Neural cell (in vitro differentiated cells): ENCODE data around the gene FHIT. TPM values are rescaled to one million over a fixed set of nuclear protein-coding genes. Genes with fewer than 3 reads are reported as not detected.
A peak's percentile ranks its signal among the peaks of the same experiment; 100 is the strongest.

ENCODE experiments used
- H2AFZ ChIP-seq: fragments of 200-600, 300-800 bp; sonication (generic), shearing (Covaris generic); 2 replicates; pipeline ENCODE4 v1.6.0; 2014; ENCODE audit warnings: low read depth, mild to moderate bottlenecking, antibody characterized with exemption, low read length, moderate library complexity
- H3F3A ChIP-seq: fragments of 200-600 bp; shearing (Covaris generic); 2 replicates; pipeline ENCODE4 v1.6.1; 2016; ENCODE audit warnings: mild to moderate bottlenecking, moderate library complexity, mixed read lengths, antibody characterized with exemption, low read length; ENCODE audit not compliant: insufficient read depth, poor library complexity, severe bottlenecking
- H3K27ac ChIP-seq: fragments of 200-600, 300-800 bp; sonication (generic), shearing (Covaris generic); 2 replicates; pipeline ENCODE4 v1.5.1; 2014; ENCODE audit warnings: mild to moderate bottlenecking, low read length, moderate library complexity
- H3K27me3 ChIP-seq: fragments of 300-800, 200-600 bp; sonication (generic), shearing (Covaris generic); 2 replicates; pipeline ENCODE4 v1.6.0; 2014; ENCODE audit warnings: mild to moderate bottlenecking, low read depth, low read length, moderate library complexity; ENCODE audit not compliant: insufficient read depth
- H3K36me3 ChIP-seq: fragments of 300-800, 200-600 bp; sonication (generic), shearing (Covaris generic); 2 replicates; pipeline ENCODE4 v1.5.1; 2014; ENCODE audit warnings: mild to moderate bottlenecking, antibody characterized with exemption, low read length, moderate library complexity; ENCODE audit not compliant: insufficient read depth
- H3K4me2 ChIP-seq: fragments of 300-800, 200-600 bp; sonication (generic), shearing (Covaris generic); 2 replicates; pipeline ENCODE4 v1.6.0; 2014; ENCODE audit warnings: mild to moderate bottlenecking, low read length
- H3K4me3 ChIP-seq: fragments of 300-800, 200-600 bp; sonication (generic), shearing (Covaris generic); 2 replicates; pipeline ENCODE4 v1.5.1; 2014; ENCODE audit warnings: mild to moderate bottlenecking, low read length, moderate library complexity
- H3K79me2 ChIP-seq: fragments of 200-600 bp; shearing (Covaris generic); replicated peaks from 2 replicates; pipeline ENCODE4 v1.6.0; 2014; ENCODE audit warnings: mild to moderate bottlenecking, low read length, moderate library complexity; ENCODE audit not compliant: insufficient read depth
- H3K9ac ChIP-seq: fragments of 300-800, 200-600 bp; sonication (generic), shearing (Covaris generic); 2 replicates; pipeline ENCODE4 v1.6.1; 2016; ENCODE audit warnings: mild to moderate bottlenecking, low read length, mixed read lengths
- H3K9me2 ChIP-seq: fragments of 200-600 bp; shearing (Covaris generic); 2 replicates; pipeline ENCODE4 v1.6.1; 2016; ENCODE audit warnings: mild to moderate bottlenecking, low read length, mixed read lengths; ENCODE audit not compliant: insufficient read depth
- H3K9me3 ChIP-seq: fragments of 200-600, 300-800 bp; sonication (generic), shearing (Covaris generic); 2 replicates; pipeline ENCODE4 v1.6.1; 2016; ENCODE audit warnings: mild to moderate bottlenecking, mixed run types, low read length, moderate library complexity, mixed read lengths
- H4K20me1 ChIP-seq: fragments of 200-600 bp; shearing (Covaris generic); 2 replicates; pipeline ENCODE4 v1.6.1; 2016; ENCODE audit warnings: mild to moderate bottlenecking, mixed run types; ENCODE audit not compliant: insufficient read depth
- EP300 ChIP-seq: fragments of 450-650 bp; conservative IDR thresholded peaks from 2 replicates; pipeline ENCODE4 v1.6.1; 2014; ENCODE audit warnings: antibody characterized with exemption, mild to moderate bottlenecking, moderate library complexity; ENCODE audit not compliant: poor library complexity, severe bottlenecking
- MXI1 ChIP-seq: fragments of 450-650 bp; conservative IDR thresholded peaks from 2 replicates; pipeline ENCODE4 v1.6.1; 2014; ENCODE audit warnings: antibody characterized with exemption, mild to moderate bottlenecking; ENCODE audit not compliant: poor library complexity, severe bottlenecking
- POLR2AphosphoS5 ChIP-seq: IDR thresholded peaks from 2 replicates; pipeline ENCODE4 v1.6.1; 2012
- SMC3 ChIP-seq: fragments of 450-650 bp; conservative IDR thresholded peaks from 2 replicates; pipeline ENCODE4 v1.6.1; 2014; ENCODE audit warnings: antibody characterized with exemption, mild to moderate bottlenecking, moderate library complexity; ENCODE audit not compliant: poor library complexity
- TAF1 ChIP-seq: IDR thresholded peaks from 2 replicates; pipeline ENCODE4 v1.6.1; 2012; ENCODE audit warnings: low read depth
- polyA plus RNA-seq: library from polyadenylated mRNA; depleted of rRNA; stranded (reverse); fragments of >200 nt; gene quantifications from 2 replicates; pipeline ENCODE4 v1.2.3, GENCODE V29; 2014
- TF ChIP-seq, protein P1 (sequence below): fragments of 450-650 bp; IDR thresholded peaks from 2 replicates; pipeline ENCODE4 v1.5.1; 2014; ENCODE audit warnings: antibody characterized with exemption, mild to moderate bottlenecking, moderate library complexity; ENCODE audit not compliant: poor library complexity, severe bottlenecking
- TF ChIP-seq, protein P2 (sequence below): IDR thresholded peaks from 2 replicates; pipeline ENCODE4 v1.6.1; 2012; ENCODE audit warnings: borderline replicate concordance

FHIT gene
- polyA plus RNA-seq, 1 donor from 2014 or later: not detected

DNA sequence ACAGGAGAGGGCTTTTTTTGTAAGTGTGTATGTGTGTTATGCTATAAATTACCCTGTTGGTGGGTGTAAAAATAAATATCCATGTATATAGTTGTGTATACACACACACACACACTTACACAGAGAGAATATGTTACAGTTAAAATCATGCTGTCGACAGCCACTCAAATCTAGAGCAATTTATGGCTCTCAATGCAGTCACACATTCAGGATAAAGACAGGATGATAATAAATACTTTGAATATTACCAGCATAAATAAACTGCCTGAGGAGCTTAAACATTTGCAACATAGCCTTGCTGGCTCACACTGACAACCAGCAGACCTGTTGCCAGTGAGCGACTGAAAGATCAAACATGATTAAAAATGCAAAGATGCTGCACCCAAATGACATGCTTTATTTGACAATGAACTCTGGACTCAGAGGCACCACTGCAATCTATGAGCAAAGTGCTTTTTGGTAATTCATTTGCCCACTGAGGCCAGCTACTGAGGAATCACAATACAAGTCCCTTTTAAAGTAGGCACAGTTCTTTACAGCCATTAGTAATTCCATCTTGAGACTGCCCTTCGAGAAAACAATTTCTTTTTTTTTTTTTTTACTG lies 458.9 kb downstream of the FHIT start:
- Histone ChIP-seq H3K79me2 (no peaks in the 10 kb centered on the region), H2AFZ (no peak overlapping the region), H3K36me3 (no peaks in the 10 kb centered on the region), H3F3A (no peaks in the 10 kb centered on the region), H3K9me3 (no peaks in the 10 kb centered on the region), H3K27me3 (no peaks in the 10 kb centered on the region), H3K4me2 (no peak overlapping the region), H4K20me1 (no peaks in the 10 kb centered on the region), H3K9ac (no peak overlapping the region), H3K27ac (no peak overlapping the region), H3K9me2 (no peaks in the 10 kb centered on the region), H3K4me3 (no peak overlapping the region)
- TF ChIP-seq POLR2AphosphoS5 (peak; percentile 77), MXI1 (peak; percentile 21), SMC3 (no peak), EP300 (peak; percentile 79)
- TF ChIP-seq, protein P1, sequence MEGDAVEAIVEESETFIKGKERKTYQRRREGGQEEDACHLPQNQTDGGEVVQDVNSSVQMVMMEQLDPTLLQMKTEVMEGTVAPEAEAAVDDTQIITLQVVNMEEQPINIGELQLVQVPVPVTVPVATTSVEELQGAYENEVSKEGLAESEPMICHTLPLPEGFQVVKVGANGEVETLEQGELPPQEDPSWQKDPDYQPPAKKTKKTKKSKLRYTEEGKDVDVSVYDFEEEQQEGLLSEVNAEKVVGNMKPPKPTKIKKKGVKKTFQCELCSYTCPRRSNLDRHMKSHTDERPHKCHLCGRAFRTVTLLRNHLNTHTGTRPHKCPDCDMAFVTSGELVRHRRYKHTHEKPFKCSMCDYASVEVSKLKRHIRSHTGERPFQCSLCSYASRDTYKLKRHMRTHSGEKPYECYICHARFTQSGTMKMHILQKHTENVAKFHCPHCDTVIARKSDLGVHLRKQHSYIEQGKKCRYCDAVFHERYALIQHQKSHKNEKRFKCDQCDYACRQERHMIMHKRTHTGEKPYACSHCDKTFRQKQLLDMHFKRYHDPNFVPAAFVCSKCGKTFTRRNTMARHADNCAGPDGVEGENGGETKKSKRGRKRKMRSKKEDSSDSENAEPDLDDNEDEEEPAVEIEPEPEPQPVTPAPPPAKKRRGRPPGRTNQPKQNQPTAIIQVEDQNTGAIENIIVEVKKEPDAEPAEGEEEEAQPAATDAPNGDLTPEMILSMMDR: no peak
- TF ChIP-seq, protein P2, sequence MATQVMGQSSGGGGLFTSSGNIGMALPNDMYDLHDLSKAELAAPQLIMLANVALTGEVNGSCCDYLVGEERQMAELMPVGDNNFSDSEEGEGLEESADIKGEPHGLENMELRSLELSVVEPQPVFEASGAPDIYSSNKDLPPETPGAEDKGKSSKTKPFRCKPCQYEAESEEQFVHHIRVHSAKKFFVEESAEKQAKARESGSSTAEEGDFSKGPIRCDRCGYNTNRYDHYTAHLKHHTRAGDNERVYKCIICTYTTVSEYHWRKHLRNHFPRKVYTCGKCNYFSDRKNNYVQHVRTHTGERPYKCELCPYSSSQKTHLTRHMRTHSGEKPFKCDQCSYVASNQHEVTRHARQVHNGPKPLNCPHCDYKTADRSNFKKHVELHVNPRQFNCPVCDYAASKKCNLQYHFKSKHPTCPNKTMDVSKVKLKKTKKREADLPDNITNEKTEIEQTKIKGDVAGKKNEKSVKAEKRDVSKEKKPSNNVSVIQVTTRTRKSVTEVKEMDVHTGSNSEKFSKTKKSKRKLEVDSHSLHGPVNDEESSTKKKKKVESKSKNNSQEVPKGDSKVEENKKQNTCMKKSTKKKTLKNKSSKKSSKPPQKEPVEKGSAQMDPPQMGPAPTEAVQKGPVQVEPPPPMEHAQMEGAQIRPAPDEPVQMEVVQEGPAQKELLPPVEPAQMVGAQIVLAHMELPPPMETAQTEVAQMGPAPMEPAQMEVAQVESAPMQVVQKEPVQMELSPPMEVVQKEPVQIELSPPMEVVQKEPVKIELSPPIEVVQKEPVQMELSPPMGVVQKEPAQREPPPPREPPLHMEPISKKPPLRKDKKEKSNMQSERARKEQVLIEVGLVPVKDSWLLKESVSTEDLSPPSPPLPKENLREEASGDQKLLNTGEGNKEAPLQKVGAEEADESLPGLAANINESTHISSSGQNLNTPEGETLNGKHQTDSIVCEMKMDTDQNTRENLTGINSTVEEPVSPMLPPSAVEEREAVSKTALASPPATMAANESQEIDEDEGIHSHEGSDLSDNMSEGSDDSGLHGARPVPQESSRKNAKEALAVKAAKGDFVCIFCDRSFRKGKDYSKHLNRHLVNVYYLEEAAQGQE: no peak

DNA sequence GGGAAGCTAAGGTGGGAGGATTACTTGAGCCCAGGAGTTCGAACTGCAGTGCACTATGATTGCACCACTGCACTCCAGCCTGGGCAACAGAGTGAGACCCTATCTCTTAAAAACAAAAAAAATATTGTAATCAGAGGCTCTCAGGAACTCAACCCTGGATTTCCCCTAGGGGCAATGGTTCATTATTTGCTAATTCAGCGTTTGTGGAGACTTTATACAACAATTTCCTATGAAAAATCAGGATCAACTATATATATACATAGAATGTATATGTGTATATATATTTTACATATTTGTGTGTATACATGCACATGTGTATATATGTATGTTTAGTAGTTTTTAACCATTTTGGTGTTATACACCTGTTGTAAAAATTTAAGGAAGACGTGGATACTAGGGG lies 463.1 kb downstream of the FHIT start:
- no peaks in the 10 kb centered on the region for H3K36me3 ChIP-seq
- TF ChIP-seq, protein P1: no peak
- no peak for TF ChIP-seq TAF1
- TF ChIP-seq, protein P2: no peak
- no peak for TF ChIP-seq SMC3

More for the DNA sequence above, 463.1 kb downstream of the FHIT start:
- Histone ChIP-seq H3F3A (no peaks in the 10 kb centered on the region), H3K27ac (no peak overlapping the region), H3K9ac (no peak overlapping the region), H3K4me2 (no peak overlapping the region), H3K9me2 (no peaks in the 10 kb centered on the region), H3K27me3 (no peaks in the 10 kb centered on the region), H3K9me3 (no peaks in the 10 kb centered on the region), H4K20me1 (no peaks in the 10 kb centered on the region), H2AFZ (no peak overlapping the region), H3K4me3 (no peak overlapping the region), H3K79me2 (no peaks in the 10 kb centered on the region)
